ENCODE results near the gene MOCOS. TPM values are rescaled to one million over a fixed set of nuclear protein-coding genes. Genes with fewer than 3 reads are reported as not detected.

Gene MOCOS
- total RNA-seq, 1 experiment from 2014 or later = 3.2 TPM

GRCh38 chr18:36273347-36273746 lies 86.0 kb downstream of the MOCOS start:
- DNase-seq (ENCODE audit: low read depth) = no peak

GRCh38 chr18:36274083-36274715 lies 86.9 kb downstream of the MOCOS start:
- DNase-seq (ENCODE audit: low read depth) = no peak

GRCh38 chr18:36275561-36275960 lies 88.3 kb downstream of the MOCOS start:
- no peak for DNase-seq (ENCODE audit: low read depth)

GRCh38 chr18:36279001-36279400 lies 91.7 kb downstream of the MOCOS start:
- no peak for DNase-seq (ENCODE audit: low read depth)

GRCh38 chr18:36281936-36282335 lies 94.6 kb downstream of the MOCOS start:
- peak; percentile 34 for DNase-seq (ENCODE audit: low read depth)

GRCh38 chr18:36283448-36283847 lies 96.2 kb downstream of the MOCOS start:
- DNase-seq (ENCODE audit: low read depth) = no peak

GRCh38 chr18:36284268-36284667 lies 97.0 kb downstream of the MOCOS start:
- DNase-seq (ENCODE audit: low read depth) = no peak

GRCh38 chr18:36284671-36285295 lies 97.5 kb downstream of the MOCOS start:
- peak; percentile 72 for DNase-seq (ENCODE audit: low read depth)

- DNase-seq (ENCODE audit: low read depth) = no peak
Measured at GRCh38 chr18:36287653-36288052, 100.4 kb downstream of the MOCOS start.

- DNase-seq (ENCODE audit: low read depth) = no peak
Measured at GRCh38 chr18:36288689-36289088, 101.4 kb downstream of the MOCOS start.

- no peak for DNase-seq (ENCODE audit: low read depth)
Measured at GRCh38 chr18:36294031-36294430, 106.7 kb downstream of the MOCOS start.

- DNase-seq (ENCODE audit: low read depth) = no peak
Measured at GRCh38 chr18:36295214-36295613, 107.9 kb downstream of the MOCOS start.

- DNase-seq (ENCODE audit: low read depth) = peak; percentile 60
Measured at GRCh38 chr18:36295880-36296301, 108.6 kb downstream of the MOCOS start.

GRCh38 chr18:36296650-36297416 lies 109.5 kb downstream of the MOCOS start:
- DNase-seq (ENCODE audit: low read depth) = peak; percentile 74

- DNase-seq (ENCODE audit: low read depth) = peak; percentile 77
Measured at GRCh38 chr18:36297417-36298125, 110.3 kb downstream of the MOCOS start, which contains the start of gene FHOD3. Gene FHOD3, plus strand, starts transcription at chr18:36297713. Its CDS starts 123 bp downstream, at chr18:36297836.

GRCh38 chr18:36298126-36298741 lies 110.9 kb downstream of the MOCOS start:
- peak; percentile 41 for DNase-seq (ENCODE audit: low read depth)

GRCh38 chr18:36299015-36299414 lies 111.7 kb downstream of the MOCOS start:
- no peak for DNase-seq (ENCODE audit: low read depth)

- no peak for DNase-seq (ENCODE audit: low read depth)
Measured at GRCh38 chr18:36300211-36300610, 112.9 kb downstream of the MOCOS start.

GRCh38 chr18:36301884-36302283 lies 114.6 kb downstream of the MOCOS start:
- DNase-seq (ENCODE audit: low read depth) = no peak

GRCh38 chr18:36302676-36303075 lies 115.4 kb downstream of the MOCOS start:
- DNase-seq (ENCODE audit: low read depth) = peak; percentile 48

- no peak for DNase-seq (ENCODE audit: low read depth)
Measured at GRCh38 chr18:36303211-36303844, 116.0 kb downstream of the MOCOS start.
